Breast epithelium (tissue), 4 donors: ENCODE results near the gene ZNF536. TPM values are rescaled to one million over a fixed set of nuclear protein-coding genes. Genes with fewer than 3 reads are reported as not detected.

Experiments
- DNase-seq, 2 donors: peaks; one replicate each; pipeline ENCODE4 v3.0.0-alpha.2; 2019; ENCODE audit warnings: low spot score in 2 of 2
- H3K27ac ChIP-seq, 2 donors: fragments of 200-600 bp; sonication (generic) in 1 of 2; one replicate each; pipeline ENCODE4 v1.5.1; 2016 to 2019; ENCODE audit warnings: mild to moderate bottlenecking in 1 of 2
- H3K27me3 ChIP-seq, 2 donors: fragments of 200-600 bp; sonication (generic) in 1 of 2; one replicate each; pipeline versions ENCODE4 v1.5.1 to v1.6.0; 2017 to 2019; ENCODE audit warnings: control low read depth in 1 of 2, mild to moderate bottlenecking in 1 of 2
- H3K36me3 ChIP-seq: fragments of 200-600 bp; one replicate; pipeline ENCODE4 v1.5.1; 2019
- H3K4me1 ChIP-seq, 2 donors: fragments of 200-600 bp; sonication (generic); one replicate each; pipeline ENCODE4 v1.5.1; 2016 to 2019; ENCODE audit warnings: control low read depth in 1 of 2
- H3K4me3 ChIP-seq, 3 donors: fragments of 200-600 bp; sonication (generic); 1 replicate in 2 of 3; 2 replicates in 1 of 3; pipeline ENCODE4 v1.5.1; 2016 to 2019; ENCODE audit warnings: mild to moderate bottlenecking in 3 of 3, moderate library complexity in 2 of 3
- H3K9me3 ChIP-seq, 2 donors: fragments of 200-600 bp; sonication (generic) in 1 of 2; one replicate each; pipeline ENCODE4 v1.5.1; 2016 to 2019; ENCODE audit warnings: control low read depth in 1 of 2
- CTCF ChIP-seq, 3 donors: fragments of 450-650 bp; IDR thresholded peaks; one replicate each; pipeline ENCODE4 v1.5.1; 2016 to 2017; ENCODE audit warnings: antibody characterized with exemption in 3 of 3, mild to moderate bottlenecking in 3 of 3, moderate library complexity in 3 of 3
- POLR2A ChIP-seq: fragments of 450-650 bp; IDR thresholded peaks from one replicate; pipeline ENCODE4 v1.6.1; 2016; ENCODE audit warnings: antibody characterized with exemption, mild to moderate bottlenecking, moderate library complexity
- POLR2AphosphoS5 ChIP-seq, 3 donors: sonication (generic); formaldehyde crosslinking; IDR thresholded peaks; one replicate each; pipeline ENCODE4 v1.6.1; 2017; ENCODE audit warnings: antibody characterized with exemption in 3 of 3
- intact Hi-C: fragments of 100-400 bp; cut with DNase I; formaldehyde crosslinking; loops from one replicate; pipeline ENCODE4 v1.15.1; 2023; ENCODE audit warnings: low total_unique reads
- total RNA-seq, 3 donors: library from RNA; depleted of rRNA; stranded (reverse); fragments of >200 nt; gene quantifications; one replicate each; pipeline ENCODE4 v1.1.0, GENCODE V29; 2016

ZNF536 gene
- total RNA-seq, 3 donors from 2014 or later, result under 0.01 to 0.15 TPM; not detected in 1

- no peaks in the 10 kb centered on the region for H3K9me3 ChIP-seq
- no peak for TF ChIP-seq POLR2AphosphoS5 (IDR thresholded peaks at IDR 0.05)
- no peak for TF ChIP-seq CTCF (IDR thresholded peaks at IDR 0.05)
- TF ChIP-seq POLR2A, result no peak
- intact Hi-C loops, result no loop called here
- DNase-seq, result no peak
- H3K27ac ChIP-seq, result no peak overlapping the region
- no peak overlapping the region for H3K4me3 ChIP-seq
- no peaks in the 10 kb centered on the region for H3K36me3 ChIP-seq
- no peaks in the 10 kb centered on the region for H3K27me3 ChIP-seq
- no peaks in the 10 kb centered on the region for H3K4me1 ChIP-seq
Measured at GRCh38 chr19:30545752-30546151, 173.6 kb downstream of the ZNF536 start.

- H3K9me3 ChIP-seq, result no peaks in the 10 kb centered on the region
- H3K36me3 ChIP-seq, result no peaks in the 10 kb centered on the region
- DNase-seq, result no peak
Measured at GRCh38 chr19:30546332-30546731, 174.1 kb downstream of the ZNF536 start.

GRCh38 chr19:30547246-30547645 lies 175.1 kb downstream of the ZNF536 start:
- no peak for TF ChIP-seq CTCF (IDR thresholded peaks at IDR 0.05)
- TF ChIP-seq POLR2AphosphoS5 (IDR thresholded peaks at IDR 0.05), result no peak
- no peak for TF ChIP-seq POLR2A
- Histone ChIP-seq H3K36me3 (no peaks in the 10 kb centered on the region), H3K4me3 (no peak overlapping the region), H3K9me3 (no peaks in the 10 kb centered on the region), H3K27ac (no peak overlapping the region), H3K4me1 (no peaks in the 10 kb centered on the region), H3K27me3 (no peaks in the 10 kb centered on the region)
- intact Hi-C loops, result no loop called here
- no peak for DNase-seq

More at GRCh38 chr19:30546332-30546731, 174.1 kb downstream of the ZNF536 start:
- H3K4me1 ChIP-seq, result no peaks in the 10 kb centered on the region
- no peaks in the 10 kb centered on the region for H3K27me3 ChIP-seq
- H3K4me3 ChIP-seq, result no peak overlapping the region
- TF ChIP-seq POLR2AphosphoS5 (IDR thresholded peaks at IDR 0.05) (no peak), CTCF (IDR thresholded peaks at IDR 0.05) (no peak), POLR2A (no peak)
- intact Hi-C loops, result no loop called here
- H3K27ac ChIP-seq, result no peak overlapping the region

- no peaks in the 10 kb centered on the region for H3K27me3 ChIP-seq
- H3K9me3 ChIP-seq, result no peaks in the 10 kb centered on the region
- DNase-seq, result no peak
- H3K27ac ChIP-seq, result no peak overlapping the region
- intact Hi-C loops, result no loop called here
- H3K4me3 ChIP-seq, result no peak overlapping the region
- H3K4me1 ChIP-seq, result no peaks in the 10 kb centered on the region
- H3K36me3 ChIP-seq, result no peaks in the 10 kb centered on the region
- TF ChIP-seq CTCF (IDR thresholded peaks at IDR 0.05) (no peak), POLR2A (no peak), POLR2AphosphoS5 (IDR thresholded peaks at IDR 0.05) (no peak)
Measured at GRCh38 chr19:30549151-30549550, 177.0 kb downstream of the ZNF536 start.

GRCh38 chr19:30551271-30551670 lies 179.1 kb downstream of the ZNF536 start:
- H3K36me3 ChIP-seq, result no peaks in the 10 kb centered on the region
- TF ChIP-seq POLR2A (no peak), CTCF (IDR thresholded peaks at IDR 0.05) (no peak), POLR2AphosphoS5 (IDR thresholded peaks at IDR 0.05) (no peak)
- H3K27ac ChIP-seq, result no peak overlapping the region
- DNase-seq, result no peak
- H3K4me3 ChIP-seq, result no peak overlapping the region
- no peaks in the 10 kb centered on the region for H3K27me3 ChIP-seq
- H3K4me1 ChIP-seq, result no peaks in the 10 kb centered on the region
- H3K9me3 ChIP-seq, result no peaks in the 10 kb centered on the region
- intact Hi-C loops, result no loop called here
